Kidney epithelial cell (primary cell): ENCODE data around the gene TAF10. TPM values are rescaled to one million over a fixed set of nuclear protein-coding genes. Genes with fewer than 3 reads are reported as not detected.

ENCODE experiments used
- DNase-seq: peaks from one replicate; pipeline ENCODE4 v3.0.0-alpha.2; 2010; ENCODE audit warnings: low read depth
- H3K27me3 ChIP-seq: 2 replicates; pipeline ENCODE4 v1.6.0; 2011; ENCODE audit warnings: low read length; ENCODE audit not compliant: control insufficient read depth, insufficient read depth
- H3K36me3 ChIP-seq: 2 replicates; pipeline ENCODE4 v1.5.1; 2011; ENCODE audit warnings: low read length; ENCODE audit not compliant: control insufficient read depth, insufficient read depth
- H3K4me3 ChIP-seq: 2 replicates; pipeline ENCODE4 v1.5.1; 2011; ENCODE audit warnings: low read depth, mild to moderate bottlenecking, control low read depth, low read length
- total RNA-seq: library from RNA; depleted of rRNA; stranded (reverse); fragments of >200 nt; gene quantifications from 2 replicates; pipeline ENCODE4 v1.2.3, GENCODE V29; 2015
- TF ChIP-seq, protein P1 (sequence below): IDR thresholded peaks from 2 replicates; pipeline ENCODE4 v1.5.1; 2011; ENCODE audit warnings: mild to moderate bottlenecking, moderate library complexity, low read length, control low read depth, inconsistent platforms; ENCODE audit not compliant: insufficient read depth, poor library complexity, severe bottlenecking

TAF10 gene
- total RNA-seq, 1 donor from 2014 or later, result 57.2 TPM

GRCh38 chr11:6588018-6588417 is 24.0 kb downstream of the TAF10 start:
- no peak for DNase-seq
- Histone ChIP-seq H3K36me3 (no peaks in the 10 kb centered on the region), H3K4me3 (no peak overlapping the region), H3K27me3 (no peaks in the 10 kb centered on the region)
- TF ChIP-seq, protein P1, sequence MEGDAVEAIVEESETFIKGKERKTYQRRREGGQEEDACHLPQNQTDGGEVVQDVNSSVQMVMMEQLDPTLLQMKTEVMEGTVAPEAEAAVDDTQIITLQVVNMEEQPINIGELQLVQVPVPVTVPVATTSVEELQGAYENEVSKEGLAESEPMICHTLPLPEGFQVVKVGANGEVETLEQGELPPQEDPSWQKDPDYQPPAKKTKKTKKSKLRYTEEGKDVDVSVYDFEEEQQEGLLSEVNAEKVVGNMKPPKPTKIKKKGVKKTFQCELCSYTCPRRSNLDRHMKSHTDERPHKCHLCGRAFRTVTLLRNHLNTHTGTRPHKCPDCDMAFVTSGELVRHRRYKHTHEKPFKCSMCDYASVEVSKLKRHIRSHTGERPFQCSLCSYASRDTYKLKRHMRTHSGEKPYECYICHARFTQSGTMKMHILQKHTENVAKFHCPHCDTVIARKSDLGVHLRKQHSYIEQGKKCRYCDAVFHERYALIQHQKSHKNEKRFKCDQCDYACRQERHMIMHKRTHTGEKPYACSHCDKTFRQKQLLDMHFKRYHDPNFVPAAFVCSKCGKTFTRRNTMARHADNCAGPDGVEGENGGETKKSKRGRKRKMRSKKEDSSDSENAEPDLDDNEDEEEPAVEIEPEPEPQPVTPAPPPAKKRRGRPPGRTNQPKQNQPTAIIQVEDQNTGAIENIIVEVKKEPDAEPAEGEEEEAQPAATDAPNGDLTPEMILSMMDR, result no peak

DNA sequence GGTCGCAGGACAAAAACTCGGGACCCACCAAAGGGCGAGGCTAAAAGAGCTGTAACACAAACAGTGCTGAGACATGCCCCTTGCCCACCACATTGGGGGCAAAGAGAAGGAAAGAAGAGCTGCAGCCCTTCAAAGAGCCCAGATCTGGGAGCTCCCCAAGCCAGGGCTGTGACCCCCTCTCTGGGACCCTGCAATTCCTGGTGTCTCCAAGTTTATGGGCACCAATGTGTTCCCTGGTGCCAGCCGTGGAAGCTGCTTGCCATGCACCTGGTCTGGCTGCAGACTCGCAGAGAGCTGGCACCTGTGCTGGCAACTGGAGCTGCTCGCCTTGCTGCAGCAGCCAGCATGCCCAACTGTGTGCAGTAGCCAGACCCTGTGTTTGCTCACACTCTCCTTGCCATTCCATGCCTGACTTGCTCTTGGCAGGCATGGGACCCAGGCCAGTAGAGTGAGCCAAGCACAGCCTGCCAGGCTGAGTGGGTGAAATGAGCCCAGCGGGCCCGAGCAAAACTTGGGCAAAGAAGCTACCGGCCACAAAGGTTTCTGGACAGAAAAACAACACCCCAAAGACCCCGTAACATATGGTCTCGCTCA is 24.6 kb downstream of the TAF10 start:
- TF ChIP-seq, protein P1, result no peak
- Histone ChIP-seq H3K27me3 (no peaks in the 10 kb centered on the region), H3K4me3 (no peak overlapping the region), H3K36me3 (no peaks in the 10 kb centered on the region)
- DNase-seq, result no peak

DNA sequence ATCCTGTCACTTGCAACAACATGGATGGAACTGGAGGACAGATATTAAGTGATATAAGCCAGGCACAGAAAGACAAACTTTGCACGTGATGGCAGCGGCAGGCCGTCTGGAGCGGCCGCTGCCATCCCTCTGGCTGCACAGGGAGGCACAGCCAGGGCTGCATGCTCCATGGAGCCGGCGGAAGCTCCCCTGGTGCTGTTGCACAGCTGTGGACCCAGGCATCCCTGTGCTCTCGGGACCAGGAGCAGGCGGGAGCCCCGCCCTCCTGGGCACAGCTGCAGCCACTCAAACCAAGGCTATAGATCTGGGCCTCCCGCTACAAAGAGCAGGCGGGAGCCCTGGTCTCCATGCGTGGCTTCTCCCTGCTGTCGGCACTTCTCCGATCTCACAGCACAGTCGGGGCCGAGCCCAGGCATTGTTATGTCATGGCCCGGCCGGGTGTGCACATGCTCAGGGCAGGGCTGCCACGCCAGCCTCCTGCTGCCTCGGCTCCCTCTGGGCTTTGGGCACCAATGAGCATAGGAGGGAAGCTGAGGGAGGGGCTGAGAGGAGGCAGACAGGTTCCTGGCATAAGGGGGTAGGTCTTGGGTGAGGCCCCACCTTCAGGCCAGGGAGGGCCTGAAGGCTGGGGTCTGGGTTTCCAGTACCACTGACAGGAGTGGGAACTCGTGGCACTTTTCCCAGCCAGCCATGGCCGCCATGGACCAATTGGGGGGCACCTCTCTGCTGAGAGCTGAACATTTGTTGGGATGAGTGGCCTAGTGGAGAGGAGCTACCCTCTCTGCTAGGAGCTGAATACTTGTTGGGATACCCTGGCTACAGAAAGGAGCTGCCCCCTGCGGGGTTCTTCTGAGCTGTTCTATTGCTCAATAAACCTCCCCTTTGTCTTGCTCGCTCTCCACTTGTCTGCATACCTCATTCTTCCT is 25.3 kb downstream of the TAF10 start:
- no peak for DNase-seq
- Histone ChIP-seq H3K27me3 (no peaks in the 10 kb centered on the region), H3K4me3 (no peak overlapping the region), H3K36me3 (no peaks in the 10 kb centered on the region)
- TF ChIP-seq, protein P1, result no peak

DNA sequence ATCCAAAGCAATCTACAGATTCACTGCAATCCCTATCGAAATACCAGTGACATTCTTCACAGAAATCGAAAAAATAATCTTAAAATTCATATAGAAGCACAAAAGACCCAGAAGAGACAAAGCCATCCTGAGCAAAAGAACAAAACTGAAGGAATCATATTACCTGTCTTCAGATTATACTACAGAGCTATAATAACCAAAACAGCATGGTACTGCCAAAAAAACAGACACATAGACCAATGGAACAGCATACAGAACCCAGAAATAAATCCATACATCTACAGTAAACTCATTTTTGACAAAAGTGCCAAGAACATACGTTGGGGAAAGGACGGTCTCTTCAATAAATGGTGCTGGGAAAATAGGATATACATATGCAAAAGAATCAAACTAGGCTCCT is 27.5 kb downstream of the TAF10 start:
- no peaks in the 10 kb centered on the region for H3K27me3 ChIP-seq
- no peak for DNase-seq
- TF ChIP-seq, protein P1, result no peak
- no peak overlapping the region for H3K4me3 ChIP-seq
- H3K36me3 ChIP-seq, result no peaks in the 10 kb centered on the region

DNA sequence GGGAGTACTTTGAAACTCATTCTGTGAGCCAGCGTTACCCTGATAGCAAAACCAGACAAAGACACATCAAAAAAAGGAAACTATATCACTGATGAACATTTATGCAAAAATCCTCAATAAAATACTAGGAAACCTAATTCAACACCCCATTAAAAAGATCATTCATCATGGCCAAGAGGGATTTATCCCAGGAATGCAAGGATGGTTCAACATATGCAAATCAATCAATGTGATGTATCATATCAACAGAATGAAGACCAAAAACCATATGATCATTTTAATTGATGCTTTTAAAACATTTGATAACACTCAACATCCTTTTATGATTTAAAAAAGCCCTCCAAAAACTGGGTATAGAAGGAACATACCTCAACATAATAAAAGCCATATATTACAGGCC is 28.4 kb downstream of the TAF10 start:
- no peak overlapping the region for H3K4me3 ChIP-seq
- DNase-seq, result no peak
- H3K36me3 ChIP-seq, result no peaks in the 10 kb centered on the region
- H3K27me3 ChIP-seq, result no peaks in the 10 kb centered on the region
- TF ChIP-seq, protein P1, result no peak
